Coronary artery (tissue), 2 donors: Measurements from ENCODE around the gene TMCO4.

Experiments used
- DNase-seq: peaks from one replicate; pipeline ENCODE4 v3.0.0-alpha.2; 2017; ENCODE audit warnings: low spot score
- H3K27ac ChIP-seq, 2 donors: fragments of 200-600 bp; sonication (generic); one replicate each; pipeline ENCODE4 v1.5.1; 2016 to 2019
- H3K4me3 ChIP-seq: fragments of 200-600 bp; sonication (generic); 2 replicates; pipeline ENCODE4 v1.5.1; 2016; ENCODE audit warnings: mild to moderate bottlenecking, moderate library complexity
- CTCF ChIP-seq: fragments of 200-600 bp; sonication (generic); IDR thresholded peaks from one replicate; pipeline ENCODE4 v1.5.1; 2019; ENCODE audit warnings: antibody characterized with exemption

Gene TMCO4

GRCh38 chr1:19633106-19633505, 166.6 kb downstream of the TMCO4 start:
- TF ChIP-seq CTCF, result no peak
- H3K4me3 ChIP-seq, result no peak overlapping the region
- DNase-seq, result no peak
- H3K27ac ChIP-seq, result no peak overlapping the region
